GM12891 (cell line): ENCODE results near the gene MT1B.

Experiments
- PAX5 ChIP-seq: IDR thresholded peaks from 2 replicates; pipeline ENCODE4 v1.6.1; 2011; ENCODE audit warnings: low read length, moderate library complexity, mild to moderate bottlenecking; ENCODE audit not compliant: insufficient read depth, severe bottlenecking
- POLR2A ChIP-seq: IDR thresholded peaks from 2 replicates; pipeline ENCODE4 v1.6.1; 2011; ENCODE audit warnings: low read depth, low read length, control low read depth
- POLR2AphosphoS5 ChIP-seq: IDR thresholded peaks from 2 replicates; pipeline ENCODE4 v1.6.1; 2011; ENCODE audit warnings: low read depth, low read length, control low read depth
- POU2F2 ChIP-seq: IDR thresholded peaks from 2 replicates; pipeline ENCODE4 v1.6.1; 2011; ENCODE audit warnings: low read depth, mild to moderate bottlenecking, control low read depth, low read length, moderate library complexity
- TAF1 ChIP-seq: IDR thresholded peaks from 2 replicates; pipeline ENCODE4 v1.6.1; 2011; ENCODE audit warnings: low read depth, low read length, control low read depth

GRCh38 chr16:56635441-56635967 is 16.2 kb upstream of the MT1B start:
- TF ChIP-seq POLR2AphosphoS5 (no peak), POLR2A (no peak), POU2F2 (no peak), TAF1 (no peak), PAX5 (no peak)
